Fibroblast of pulmonary artery (primary cell): ENCODE measurements around the gene COL19A1.

Experiments
- DNase-seq: peaks from one replicate; pipeline ENCODE4 v3.0.0-alpha.2; 2010; ENCODE audit warnings: low read depth
- H3K4me3 ChIP-seq: replicated peaks from 2 replicates; pipeline ENCODE4 v1.5.1; 2011; ENCODE audit warnings: low read depth, mild to moderate bottlenecking, control low read depth, low read length, moderate library complexity
- TF ChIP-seq, protein P1 (sequence below): IDR thresholded peaks from 2 replicates; pipeline ENCODE4 v1.5.1; 2011; ENCODE audit warnings: mild to moderate bottlenecking, control low read depth, low read length, inconsistent platforms; ENCODE audit errors: missing control alignments

The COL19A1 gene

DNA sequence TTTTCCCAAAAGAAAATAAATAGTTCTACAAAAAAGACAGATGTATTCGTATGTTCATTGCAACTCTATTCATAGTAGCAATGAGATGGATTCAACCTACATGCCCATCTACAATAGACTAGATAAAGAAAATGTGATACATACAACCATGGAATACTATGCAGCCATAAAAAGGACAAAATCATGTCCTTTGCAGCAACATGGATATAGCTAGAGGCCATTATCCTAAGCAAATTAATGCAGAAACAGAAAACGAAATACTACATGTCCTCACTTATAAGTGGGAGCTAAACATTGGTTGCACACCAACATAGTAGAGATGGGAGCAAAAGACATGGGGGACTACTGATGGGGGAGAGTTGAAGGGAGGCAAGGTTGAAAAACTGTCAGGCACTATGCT is 278.8 kb downstream of the COL19A1 start:
- DNase-seq, result no peak
- TF ChIP-seq, protein P1, sequence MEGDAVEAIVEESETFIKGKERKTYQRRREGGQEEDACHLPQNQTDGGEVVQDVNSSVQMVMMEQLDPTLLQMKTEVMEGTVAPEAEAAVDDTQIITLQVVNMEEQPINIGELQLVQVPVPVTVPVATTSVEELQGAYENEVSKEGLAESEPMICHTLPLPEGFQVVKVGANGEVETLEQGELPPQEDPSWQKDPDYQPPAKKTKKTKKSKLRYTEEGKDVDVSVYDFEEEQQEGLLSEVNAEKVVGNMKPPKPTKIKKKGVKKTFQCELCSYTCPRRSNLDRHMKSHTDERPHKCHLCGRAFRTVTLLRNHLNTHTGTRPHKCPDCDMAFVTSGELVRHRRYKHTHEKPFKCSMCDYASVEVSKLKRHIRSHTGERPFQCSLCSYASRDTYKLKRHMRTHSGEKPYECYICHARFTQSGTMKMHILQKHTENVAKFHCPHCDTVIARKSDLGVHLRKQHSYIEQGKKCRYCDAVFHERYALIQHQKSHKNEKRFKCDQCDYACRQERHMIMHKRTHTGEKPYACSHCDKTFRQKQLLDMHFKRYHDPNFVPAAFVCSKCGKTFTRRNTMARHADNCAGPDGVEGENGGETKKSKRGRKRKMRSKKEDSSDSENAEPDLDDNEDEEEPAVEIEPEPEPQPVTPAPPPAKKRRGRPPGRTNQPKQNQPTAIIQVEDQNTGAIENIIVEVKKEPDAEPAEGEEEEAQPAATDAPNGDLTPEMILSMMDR, result no peak
- no peak overlapping the region for H3K4me3 ChIP-seq

GRCh38 chr6:70149209-70149788 is 282.9 kb downstream of the COL19A1 start:
- no peak for DNase-seq
- TF ChIP-seq, protein P1, result no peak
- H3K4me3 ChIP-seq, result no peak overlapping the region

GRCh38 chr6:70150521-70150920 is 284.2 kb downstream of the COL19A1 start:
- no peak for DNase-seq
- no peak overlapping the region for H3K4me3 ChIP-seq
- TF ChIP-seq, protein P1, result no peak

- no peak overlapping the region for H3K4me3 ChIP-seq
- DNase-seq, result no peak
- TF ChIP-seq, protein P1, result no peak
Observed at GRCh38 chr6:70151616-70152015, 285.3 kb downstream of the COL19A1 start.

DNA sequence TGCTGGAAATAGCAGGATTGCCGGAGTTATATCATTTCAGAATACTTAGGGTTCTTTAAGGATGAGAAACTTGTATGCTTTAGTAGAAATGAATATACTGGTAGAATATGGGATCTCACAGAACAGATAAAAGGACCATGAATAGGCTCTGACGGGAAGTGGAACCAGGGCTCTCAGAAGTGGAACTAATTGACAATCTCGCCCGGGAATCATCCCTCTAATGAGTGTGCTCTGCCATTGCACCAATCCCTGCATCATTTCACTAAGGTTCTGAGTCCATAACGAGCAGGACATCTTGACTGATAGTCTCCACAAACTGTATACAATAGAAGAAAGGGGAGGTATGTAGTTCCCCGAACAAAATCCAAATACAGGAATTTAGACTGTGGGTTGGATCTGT is 286.4 kb downstream of the COL19A1 start:
- TF ChIP-seq, protein P1, result no peak

GRCh38 chr6:70157086-70157485 is 290.7 kb downstream of the COL19A1 start:
- H3K4me3 ChIP-seq, result no peak overlapping the region
- TF ChIP-seq, protein P1, result no peak
- no peak for DNase-seq

More for the DNA sequence above, 286.4 kb downstream of the COL19A1 start:
- H3K4me3 ChIP-seq, result no peak overlapping the region
- no peak for DNase-seq

GRCh38 chr6:70160276-70160675 is 293.9 kb downstream of the COL19A1 start:
- no peak overlapping the region for H3K4me3 ChIP-seq
- TF ChIP-seq, protein P1, result no peak
- no peak for DNase-seq
